ENCODE results near the gene TREM1.

GRCh38 chr6:41280381-41281057 is 6.0 kb downstream of the TREM1 start:
- TF ChIP-seq RAD21 (IDR thresholded peaks at IDR 0.05; ENCODE audit: low read depth), result no peak
- TF ChIP-seq CREB1 (IDR thresholded peaks at IDR 0.05; ENCODE audit: low read depth), result no peak
- no peak for TF ChIP-seq TAF1 (IDR thresholded peaks at IDR 0.05; ENCODE audit: low read depth)
- no peak for TF ChIP-seq EP300 (IDR thresholded peaks at IDR 0.05; ENCODE audit: borderline replicate concordance)
- no peak for TF ChIP-seq YY1 (IDR thresholded peaks at IDR 0.05; ENCODE audit: low read depth)
- TF ChIP-seq, protein P1, sequence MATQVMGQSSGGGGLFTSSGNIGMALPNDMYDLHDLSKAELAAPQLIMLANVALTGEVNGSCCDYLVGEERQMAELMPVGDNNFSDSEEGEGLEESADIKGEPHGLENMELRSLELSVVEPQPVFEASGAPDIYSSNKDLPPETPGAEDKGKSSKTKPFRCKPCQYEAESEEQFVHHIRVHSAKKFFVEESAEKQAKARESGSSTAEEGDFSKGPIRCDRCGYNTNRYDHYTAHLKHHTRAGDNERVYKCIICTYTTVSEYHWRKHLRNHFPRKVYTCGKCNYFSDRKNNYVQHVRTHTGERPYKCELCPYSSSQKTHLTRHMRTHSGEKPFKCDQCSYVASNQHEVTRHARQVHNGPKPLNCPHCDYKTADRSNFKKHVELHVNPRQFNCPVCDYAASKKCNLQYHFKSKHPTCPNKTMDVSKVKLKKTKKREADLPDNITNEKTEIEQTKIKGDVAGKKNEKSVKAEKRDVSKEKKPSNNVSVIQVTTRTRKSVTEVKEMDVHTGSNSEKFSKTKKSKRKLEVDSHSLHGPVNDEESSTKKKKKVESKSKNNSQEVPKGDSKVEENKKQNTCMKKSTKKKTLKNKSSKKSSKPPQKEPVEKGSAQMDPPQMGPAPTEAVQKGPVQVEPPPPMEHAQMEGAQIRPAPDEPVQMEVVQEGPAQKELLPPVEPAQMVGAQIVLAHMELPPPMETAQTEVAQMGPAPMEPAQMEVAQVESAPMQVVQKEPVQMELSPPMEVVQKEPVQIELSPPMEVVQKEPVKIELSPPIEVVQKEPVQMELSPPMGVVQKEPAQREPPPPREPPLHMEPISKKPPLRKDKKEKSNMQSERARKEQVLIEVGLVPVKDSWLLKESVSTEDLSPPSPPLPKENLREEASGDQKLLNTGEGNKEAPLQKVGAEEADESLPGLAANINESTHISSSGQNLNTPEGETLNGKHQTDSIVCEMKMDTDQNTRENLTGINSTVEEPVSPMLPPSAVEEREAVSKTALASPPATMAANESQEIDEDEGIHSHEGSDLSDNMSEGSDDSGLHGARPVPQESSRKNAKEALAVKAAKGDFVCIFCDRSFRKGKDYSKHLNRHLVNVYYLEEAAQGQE (IDR thresholded peaks at IDR 0.05; ENCODE audit: low read depth), result no peak
- no peak for TF ChIP-seq TEAD4 (IDR thresholded peaks at IDR 0.05)
- TF ChIP-seq, protein P2, sequence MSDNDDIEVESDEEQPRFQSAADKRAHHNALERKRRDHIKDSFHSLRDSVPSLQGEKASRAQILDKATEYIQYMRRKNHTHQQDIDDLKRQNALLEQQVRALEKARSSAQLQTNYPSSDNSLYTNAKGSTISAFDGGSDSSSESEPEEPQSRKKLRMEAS (IDR thresholded peaks at IDR 0.05), result no peak
- no peak for TF ChIP-seq FOXM1 (IDR thresholded peaks at IDR 0.05; ENCODE audit: borderline replicate concordance, low read depth)
- TF ChIP-seq EGR1 (IDR thresholded peaks at IDR 0.05), result no peak
- TF ChIP-seq NFIC (IDR thresholded peaks at IDR 0.05), result no peak
- TF ChIP-seq TCF12 (IDR thresholded peaks at IDR 0.05; ENCODE audit: low read depth), result no peak
- TF ChIP-seq CEBPB (IDR thresholded peaks at IDR 0.05), result no peak
